Peyer's patch (tissue), 4 donors: Measurements from ENCODE around the gene KRTAP20-1.

Source experiments
- CTCF ChIP-seq, 6 experiments: fragments of 450-650 bp in 4 of 6; fragments of 200-600 bp in 2 of 6; sonication (generic) in 1 of 6; IDR thresholded peaks; one replicate each; pipeline ENCODE4 v1.5.1; 2017 to 2019; ENCODE audit warnings: antibody characterized with exemption in 6 of 6, mild to moderate bottlenecking in 3 of 6, moderate library complexity in 1 of 6
- POLR2A ChIP-seq, 2 donors: fragments of 450-650 bp; IDR thresholded peaks; one replicate each; pipeline ENCODE4 v1.5.1; 2017; ENCODE audit warnings: antibody characterized with exemption in 2 of 2, mild to moderate bottlenecking in 2 of 2, moderate library complexity in 2 of 2

- TF ChIP-seq POLR2A (IDR thresholded peaks at IDR 0.05), result no peak
- no peak for TF ChIP-seq CTCF (IDR thresholded peaks at IDR 0.05)
Observed at GRCh38 chr21:30638686-30639085, 22.5 kb downstream of the KRTAP20-1 start.
